IPS-NIHi11 (cell line): ENCODE data around the gene POLR3E.

Experiments used
- DNase-seq: peaks from one replicate; pipeline ENCODE4 v3.0.0; 2012; ENCODE audit warnings: mixed read lengths, low spot score

The POLR3E gene

DNA sequence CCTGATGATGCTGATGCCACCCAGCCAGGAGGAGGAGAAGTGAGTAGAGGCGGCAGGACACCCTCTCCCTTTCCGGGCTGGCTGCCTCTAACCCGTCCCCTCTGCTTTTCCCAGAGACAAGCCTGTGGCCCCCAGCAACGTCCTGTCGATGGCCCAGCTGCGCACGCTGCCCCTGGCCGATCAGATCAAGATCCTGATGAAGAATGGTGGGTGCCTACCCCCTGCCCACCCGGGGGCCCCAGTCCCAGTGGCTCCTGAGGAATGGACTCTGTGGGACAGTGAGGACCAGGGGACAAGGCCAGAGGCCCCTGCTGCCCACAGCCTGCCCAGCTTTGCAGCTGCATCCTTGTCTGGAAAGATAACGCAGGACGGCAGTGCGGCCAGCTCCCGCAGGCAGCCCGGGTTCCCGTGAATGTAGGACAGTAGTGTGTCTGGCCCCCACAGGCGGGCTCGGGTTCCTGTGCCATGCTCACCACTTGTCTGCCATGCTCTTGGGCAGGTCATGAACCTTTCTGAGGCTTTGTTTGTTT lies 19.9 kb downstream of the POLR3E start:
- DNase-seq = no peak

GRCh38 chr16:22317625-22318024 lies 20.4 kb downstream of the POLR3E start:
- no peak for DNase-seq

DNA sequence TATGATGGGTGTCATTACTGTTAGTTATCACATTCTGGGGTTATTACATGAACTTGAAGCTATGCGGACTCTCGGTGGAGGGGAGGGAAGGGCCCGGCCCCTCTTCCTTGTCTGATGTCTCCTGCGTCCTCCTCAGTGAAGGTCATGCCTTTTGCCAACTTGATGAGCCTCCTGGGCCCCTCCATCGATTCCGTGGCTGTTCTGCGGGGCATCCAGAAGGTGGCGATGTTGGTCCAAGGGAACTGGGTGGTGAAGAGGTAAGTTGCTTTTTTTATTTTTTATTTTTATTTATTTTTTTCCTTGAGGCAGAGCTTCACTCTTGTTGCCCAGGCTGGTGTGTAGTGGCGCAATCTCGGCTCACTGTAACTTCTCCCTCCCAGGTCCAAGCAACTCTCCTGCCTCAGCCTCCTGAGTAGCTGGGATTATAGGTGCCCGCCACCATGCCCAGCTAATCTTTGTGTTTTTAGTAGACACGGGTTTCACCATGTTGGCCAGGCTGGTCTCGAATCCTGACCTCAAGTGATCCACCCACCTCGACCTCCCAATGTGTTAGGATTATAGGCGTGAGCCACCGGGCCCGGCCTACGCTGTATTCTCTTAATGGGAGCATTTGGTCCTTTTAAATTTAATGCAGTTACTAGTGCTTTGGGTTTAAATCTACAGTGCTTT lies 21.6 kb downstream of the POLR3E start:
- DNase-seq = peak; percentile 71

- no peak for DNase-seq
Measured at GRCh38 chr16:22320572-22321339, 23.5 kb downstream of the POLR3E start.

- peak; percentile 85 for DNase-seq
Measured at GRCh38 chr16:22321340-22322001, 24.3 kb downstream of the POLR3E start.

GRCh38 chr16:22322021-22322471 lies 24.8 kb downstream of the POLR3E start:
- no peak for DNase-seq

- DNase-seq = no peak
Measured at GRCh38 chr16:22322741-22323140, 25.5 kb downstream of the POLR3E start.

- no peak for DNase-seq
Measured at GRCh38 chr16:22323173-22323958, 26.2 kb downstream of the POLR3E start.

DNA sequence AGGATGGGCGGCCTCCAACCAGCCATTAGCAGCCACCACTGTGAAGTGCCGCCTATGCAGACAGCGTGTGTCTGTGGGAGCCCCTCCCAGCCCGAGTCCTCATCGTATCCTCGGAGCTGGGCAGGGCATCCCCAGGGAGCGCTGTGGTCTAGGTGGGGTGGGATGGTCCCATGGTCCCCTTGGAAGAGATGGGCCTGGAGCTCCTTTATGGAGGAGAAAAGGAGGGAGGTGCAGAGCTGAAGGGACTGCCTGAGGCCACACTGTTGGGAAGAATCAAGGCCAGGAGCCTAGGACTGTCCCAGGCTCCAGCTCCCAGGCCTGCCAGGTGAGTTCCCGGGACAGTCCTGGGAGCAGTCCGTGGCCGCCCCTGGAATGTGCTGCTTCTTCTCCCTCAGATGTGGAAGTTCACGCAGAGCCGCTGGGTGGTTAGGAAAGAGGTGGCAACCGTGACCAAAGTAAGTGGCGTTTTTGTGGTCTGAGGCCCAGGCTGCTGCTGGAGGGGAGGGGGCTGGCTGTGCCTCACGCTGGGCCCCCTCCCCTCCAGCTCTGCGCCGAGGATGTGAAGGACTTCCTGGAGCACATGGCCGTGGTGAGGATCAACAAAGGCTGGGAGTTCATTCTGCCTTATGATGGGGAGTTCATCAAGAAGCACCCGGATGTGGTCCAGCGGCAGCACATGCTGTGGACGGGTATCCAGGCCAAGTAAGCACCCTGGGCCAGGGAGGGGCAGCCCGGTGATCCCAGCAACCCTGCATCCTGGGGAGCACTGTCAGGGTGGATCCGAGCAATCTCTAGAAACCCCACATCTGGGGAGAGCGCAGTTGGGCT lies 27.0 kb downstream of the POLR3E start:
- no peak for DNase-seq

DNA sequence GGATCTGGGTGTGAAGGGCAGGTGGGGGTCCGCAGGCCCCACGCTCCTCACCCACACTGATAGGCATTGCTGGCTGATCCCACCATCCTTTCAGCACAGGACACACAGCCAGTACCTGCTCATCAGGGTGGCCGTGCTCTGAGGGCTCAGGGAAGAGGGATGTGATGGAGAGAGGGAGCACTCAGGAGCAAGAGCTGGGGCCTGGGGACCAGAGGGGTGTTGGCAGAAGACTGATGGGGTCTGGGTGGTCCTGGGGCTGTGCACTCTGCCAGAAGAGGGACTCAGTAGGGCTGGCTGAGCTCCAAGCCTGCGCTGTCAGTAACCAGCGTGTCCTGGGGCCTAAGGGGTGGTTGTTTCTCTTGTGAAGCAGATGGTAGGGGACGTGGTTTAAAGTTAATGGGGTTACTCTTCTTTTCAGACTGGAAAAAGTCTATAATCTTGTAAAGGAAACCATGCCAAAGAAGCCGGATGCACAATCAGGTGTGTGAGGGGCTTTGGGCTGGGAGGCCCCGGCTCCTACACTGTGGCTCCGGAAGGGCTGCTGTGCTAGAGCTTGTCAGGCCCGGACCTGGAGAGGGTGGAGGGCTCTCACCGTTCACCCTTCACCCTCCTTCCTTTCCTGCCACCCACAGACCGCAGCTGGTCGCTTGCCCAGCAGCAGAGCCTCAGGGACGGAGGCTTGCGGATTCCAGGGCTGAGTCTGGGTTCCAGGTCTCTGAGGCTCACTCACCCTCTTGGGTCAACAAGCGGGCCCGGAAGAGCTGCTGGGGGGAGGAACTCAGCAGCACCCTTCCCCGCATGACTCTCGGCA lies 27.8 kb downstream of the POLR3E start:
- DNase-seq = no peak

DNA sequence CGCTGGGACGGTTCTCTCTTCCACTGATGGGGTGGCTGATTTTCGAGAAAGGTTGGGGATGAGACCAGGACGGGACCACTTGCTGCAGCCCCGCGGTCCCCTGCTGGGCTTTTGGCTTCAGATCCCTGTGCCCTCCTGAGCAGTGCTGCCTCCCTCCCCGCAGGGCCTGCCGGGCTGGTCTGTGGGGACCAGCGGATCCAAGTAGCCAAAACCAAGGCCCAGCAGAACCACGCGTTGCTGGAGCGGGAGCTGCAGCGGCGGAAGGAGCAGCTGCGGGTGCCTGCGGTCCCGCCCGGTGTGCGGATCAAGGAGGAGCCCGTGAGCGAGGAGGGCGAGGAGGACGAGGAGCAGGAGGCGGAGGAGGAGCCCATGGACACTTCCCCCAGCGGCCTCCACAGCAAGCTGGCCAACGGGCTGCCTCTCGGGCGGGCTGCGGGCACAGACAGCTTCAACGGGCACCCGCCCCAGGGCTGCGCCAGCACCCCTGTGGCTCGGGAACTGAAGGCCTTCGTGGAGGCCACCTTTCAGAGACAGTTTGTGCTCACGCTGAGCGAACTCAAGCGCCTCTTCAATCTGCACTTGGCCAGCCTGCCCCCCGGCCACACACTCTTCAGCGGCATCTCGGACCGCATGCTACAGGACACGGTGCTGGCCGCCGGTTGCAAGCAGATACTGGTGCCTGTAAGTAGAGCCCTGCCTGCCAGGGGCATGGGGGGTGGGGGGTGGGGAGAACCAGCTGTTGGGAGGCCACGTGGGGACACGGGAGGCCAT lies 28.6 kb downstream of the POLR3E start:
- no peak for DNase-seq

DNA sequence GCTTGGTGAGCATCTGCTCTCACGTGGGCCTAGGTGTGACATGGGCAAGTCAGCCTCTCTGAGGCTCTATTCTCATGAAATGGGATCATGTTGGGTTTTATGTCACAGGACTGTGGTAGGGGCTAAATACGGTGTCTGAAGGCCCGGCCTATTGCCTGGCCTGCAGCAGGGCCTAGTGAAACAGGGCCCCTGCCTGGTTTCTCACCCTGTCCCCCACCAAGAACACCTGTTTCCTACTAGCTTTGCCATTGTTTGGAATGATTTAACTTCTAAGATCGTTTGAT lies 29.1 kb downstream of the POLR3E start:
- no peak for DNase-seq

DNA sequence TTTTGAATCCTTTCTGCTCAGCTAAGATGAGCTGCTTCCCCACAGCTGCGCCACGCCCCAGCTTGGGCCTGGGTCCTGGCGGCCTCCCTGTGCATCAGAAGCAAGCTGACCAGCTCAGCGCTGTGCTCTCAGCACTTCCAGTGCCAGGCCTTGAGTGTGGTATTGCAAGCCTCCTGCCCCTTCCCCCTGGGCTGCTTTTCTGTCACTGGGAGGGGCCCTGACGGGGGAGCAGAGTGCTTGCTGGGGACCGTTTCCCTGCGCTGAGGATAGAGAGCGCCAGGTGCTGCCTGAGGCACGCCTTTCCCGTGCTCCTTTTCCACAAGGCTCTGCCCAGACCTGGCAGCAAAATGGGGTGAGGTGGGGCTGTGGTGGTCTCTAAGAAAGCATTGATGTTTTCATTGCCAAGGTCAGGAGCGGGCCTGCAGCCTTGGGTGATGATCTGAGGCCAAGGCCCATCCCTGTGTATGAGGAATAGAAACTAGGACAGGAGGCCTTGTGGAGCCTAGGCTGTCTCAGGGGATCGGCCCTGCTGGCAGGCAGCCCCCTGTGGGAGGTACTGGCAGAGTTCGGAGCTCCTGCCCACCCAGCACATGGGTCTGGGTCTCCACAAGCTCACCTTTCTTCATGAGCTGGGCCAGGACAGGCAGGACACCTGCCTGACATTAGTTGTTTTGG lies 29.7 kb downstream of the POLR3E start:
- no peak for DNase-seq

DNA sequence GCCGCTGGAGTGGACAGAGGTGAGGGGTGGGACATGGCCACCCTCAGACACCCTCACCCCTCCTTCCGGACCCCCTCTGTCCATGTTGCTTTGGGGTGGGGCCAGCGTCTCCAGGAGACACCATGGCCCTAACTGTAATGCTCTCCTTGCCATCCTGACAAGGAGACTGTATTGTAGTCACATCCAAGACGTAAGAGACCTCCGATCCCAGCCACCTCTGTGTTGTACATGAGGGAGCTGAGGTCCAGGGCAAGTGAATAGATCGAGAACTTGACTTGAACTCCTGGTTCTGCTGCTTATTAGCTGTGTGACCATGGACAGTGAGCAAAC lies 30.2 kb downstream of the POLR3E start:
- DNase-seq = no peak

DNA sequence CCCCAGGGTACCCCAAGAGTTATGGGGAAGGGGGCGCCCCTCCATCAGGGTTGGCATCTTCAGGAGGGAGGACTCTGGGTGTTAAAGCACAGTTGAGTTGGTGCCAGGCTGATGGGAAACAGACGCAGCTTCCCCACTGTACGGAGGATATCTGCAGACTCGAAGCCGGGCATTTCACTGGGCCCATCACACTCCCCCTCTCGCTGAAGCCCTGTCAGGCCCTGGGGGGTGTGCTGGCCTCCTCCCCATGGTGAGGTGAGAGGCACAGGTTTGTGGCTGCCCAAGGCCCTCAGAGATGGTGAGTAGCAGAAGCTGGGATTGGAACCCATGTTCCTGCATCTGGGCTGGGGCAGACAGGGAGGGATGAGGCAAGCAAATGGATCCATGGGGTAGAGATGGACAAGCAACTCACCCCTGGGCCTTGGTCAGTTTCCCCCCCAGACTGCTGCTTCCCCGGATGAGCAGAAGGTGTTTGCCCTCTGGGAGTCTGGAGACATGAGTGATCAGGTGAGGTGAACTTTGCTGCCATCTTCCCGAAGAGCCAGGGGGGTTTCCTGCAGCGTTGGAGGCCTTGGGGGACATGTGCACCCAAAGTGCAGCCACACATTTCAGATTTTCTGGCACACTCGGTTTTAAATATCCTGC lies 31.0 kb downstream of the POLR3E start:
- no peak for DNase-seq

DNA sequence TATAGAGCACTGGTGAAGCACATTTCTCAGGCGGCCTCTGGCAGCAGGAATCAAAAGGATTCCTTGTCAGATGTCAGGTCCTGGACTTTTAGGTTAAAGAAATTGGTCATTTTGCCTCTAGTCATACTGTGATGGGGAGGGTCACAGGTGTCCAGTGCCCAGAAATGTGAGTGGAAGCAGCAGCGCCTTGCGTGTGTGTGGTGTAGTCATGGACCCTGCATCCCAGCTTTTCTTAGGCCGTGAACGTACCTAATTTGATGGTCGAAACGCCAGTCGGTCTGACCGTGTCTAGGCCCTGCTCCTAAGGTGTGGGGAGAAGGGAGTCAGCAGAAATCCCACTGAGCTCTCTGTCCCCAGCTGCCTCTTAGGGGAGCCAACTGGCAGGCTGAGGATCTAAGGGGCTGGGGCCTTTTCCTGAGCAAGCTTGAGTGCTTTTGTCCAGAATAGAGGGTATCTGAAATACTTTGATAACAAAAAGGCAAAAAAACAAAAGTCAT lies 32.0 kb downstream of the POLR3E start:
- DNase-seq = no peak

GRCh38 chr16:22330326-22330725 lies 33.1 kb downstream of the POLR3E start:
- no peak for DNase-seq

DNA sequence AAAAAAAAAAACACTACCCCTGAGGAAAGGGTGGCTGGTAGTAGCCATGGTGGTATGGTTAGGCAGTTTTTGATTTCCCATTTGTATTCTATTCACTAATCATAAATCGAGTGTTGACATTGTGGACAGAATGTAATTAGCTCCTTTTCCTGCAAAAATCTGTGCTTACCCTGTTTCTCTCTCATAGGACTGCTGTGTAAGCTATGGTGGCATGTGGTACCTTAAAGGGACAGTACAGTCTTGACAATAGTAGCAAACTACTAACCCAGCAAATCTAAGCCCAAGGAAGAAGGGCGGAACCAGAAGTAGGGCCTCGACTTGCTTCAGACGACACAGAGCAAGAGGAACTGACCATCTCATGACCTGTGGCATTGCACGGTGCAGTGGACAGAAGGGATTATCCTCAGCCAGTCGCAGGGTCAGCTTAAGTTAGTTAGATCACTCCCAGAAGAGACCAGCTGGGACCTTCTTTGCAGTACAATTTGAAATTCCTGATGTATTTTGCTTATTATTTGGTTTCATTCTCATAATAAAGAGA lies 36.3 kb downstream of the POLR3E start:
- DNase-seq = no peak
